NCI-H1417 treated with DMSO at 0.1 percent for 48 hours (cell line): ENCODE data around the gene METTL14.

Experiments
- DNase-seq: peaks from one replicate; lab custom pipeline; 2025; lab: John Stamatoyannopoulos, UW

The METTL14 gene

GRCh38 chr4:118734491-118735205 is 49.5 kb downstream of the METTL14 start:
- DNase-seq = no peak

GRCh38 chr4:118736900-118737299 is 51.7 kb downstream of the METTL14 start:
- DNase-seq = no peak

GRCh38 chr4:118738090-118738489 is 52.9 kb downstream of the METTL14 start:
- DNase-seq = no peak

GRCh38 chr4:118739022-118739713 is 54.0 kb downstream of the METTL14 start:
- no peak for DNase-seq

GRCh38 chr4:118740869-118741268 is 55.7 kb downstream of the METTL14 start:
- no peak for DNase-seq

GRCh38 chr4:118741301-118741855 is 56.2 kb downstream of the METTL14 start:
- no peak for DNase-seq

GRCh38 chr4:118742050-118742449 is 56.9 kb downstream of the METTL14 start:
- no peak for DNase-seq

GRCh38 chr4:118743867-118744266 is 58.7 kb downstream of the METTL14 start:
- DNase-seq = no peak

- DNase-seq = no peak
Observed at GRCh38 chr4:118745357-118745756, 60.2 kb downstream of the METTL14 start.

- no peak for DNase-seq
Observed at GRCh38 chr4:118746251-118746919, 61.2 kb downstream of the METTL14 start.

- peak; percentile 31 for DNase-seq
Observed at GRCh38 chr4:118749347-118749988, 64.3 kb downstream of the METTL14 start.

- no peak for DNase-seq
Observed at GRCh38 chr4:118751629-118752323, 66.6 kb downstream of the METTL14 start.

GRCh38 chr4:118752551-118752950 is 67.4 kb downstream of the METTL14 start:
- DNase-seq = no peak

GRCh38 chr4:118753096-118753495 is 67.9 kb downstream of the METTL14 start:
- DNase-seq = no peak

- no peak for DNase-seq
Observed at GRCh38 chr4:118753685-118754084, 68.5 kb downstream of the METTL14 start.

- no peak for DNase-seq
Observed at GRCh38 chr4:118754890-118755289, 69.7 kb downstream of the METTL14 start.

GRCh38 chr4:118755438-118756226 is 70.4 kb downstream of the METTL14 start:
- no peak for DNase-seq

GRCh38 chr4:118756429-118756828 is 71.2 kb downstream of the METTL14 start:
- DNase-seq = no peak

GRCh38 chr4:118756958-118757357 is 71.8 kb downstream of the METTL14 start:
- DNase-seq = no peak

GRCh38 chr4:118757761-118758251 is 72.6 kb downstream of the METTL14 start:
- DNase-seq = no peak

- DNase-seq = no peak
Observed at GRCh38 chr4:118758293-118758692, 73.1 kb downstream of the METTL14 start.
